ENCODE measurements around the gene PANX2. TPM values are rescaled to one million over a fixed set of nuclear protein-coding genes. Genes with fewer than 3 reads are reported as not detected.

The PANX2 gene
- total and polyA plus RNA-seq, 9 of the 15 experiments (the other 6 are each of a cell fraction or from before 2014, with no cell fraction given) = 0.01 to 3.9 (median 0.67) TPM; not detected in 1

- DNase-seq (ENCODE audit: extremely low read depth in 1 of 4, low spot score in 3 of 4) = no peak
- H3K9me3 ChIP-seq (replicated peaks; ENCODE audit: control insufficient read depth, insufficient read depth, low read depth, low read length) = 0 out of 2 replicates have a peak, but pooled peaks cover 2% of the 10 kb centered on the region
- ATAC-seq = no peak
- no peak overlapping the region for H3K4me2 ChIP-seq (ENCODE audit: insufficient read depth, low read length)
- no peak for TF ChIP-seq ARID4B (CRISPR knock-in tag; IDR thresholded peaks at IDR 0.05)
- no peak for TF ChIP-seq ZC3H4 (CRISPR knock-in tag; IDR thresholded peaks at IDR 0.05; ENCODE audit: borderline replicate concordance)
- no peak for TF ChIP-seq ZNF146 (CRISPR knock-in tag; IDR thresholded peaks at IDR 0.05; ENCODE audit: unreplicated experiment)
- no peak for TF ChIP-seq TEAD1 (CRISPR knock-in tag; IDR thresholded peaks at IDR 0.05)
- no peak for TF ChIP-seq ZNF197 (CRISPR knock-in tag; IDR thresholded peaks at IDR 0.05; ENCODE audit: low read depth)
- no peak for TF ChIP-seq GABPA (tag; conservative IDR thresholded peaks at IDR 0.05; ENCODE audit: low read depth)
- no peak for TF ChIP-seq ZNF696 (CRISPR knock-in tag; conservative IDR thresholded peaks at IDR 0.05)
- ChIA-PET POLR2A (no interaction called here), CTCF (ENCODE audit: low intra/inter-chr PET ratio) (no interaction called here)
- H3K27ac ChIP-seq (ENCODE audit: extremely low read depth, low read depth, low read length) = no peak overlapping the region
- peaks cover 66% of the 10 kb centered on the region for H3K36me3 ChIP-seq (ENCODE audit: control insufficient read depth, insufficient read depth, low read length)
- H3K4me3 ChIP-seq = no peak overlapping the region
- H4K20me1 ChIP-seq (replicated peaks; ENCODE audit: control insufficient read depth, insufficient read depth, low read length) = 0 out of 2 replicates have a peak, but pooled peaks cover 3% of the 10 kb centered on the region
- H3K4me1 ChIP-seq (replicated peaks in 1 of 2; ENCODE audit: control insufficient read depth in 2 of 2, insufficient read depth in 2 of 2, low read length in 2 of 2) = peaks cover 0 to 30% of the 10 kb centered on the region in 2 experiments; a peak in 2 of 5 replicates
- H3K27me3 ChIP-seq (ENCODE audit: control insufficient read depth in 2 of 2, insufficient read depth in 2 of 2, low read length in 2 of 2) = no peaks in the 10 kb centered on the region
- 93% methylated on average over 13 of the region's 14 CpGs for WGBS (ENCODE audit: insufficient coverage, low coverage, missing lambda C conversion rate)
- no peaks in the 10 kb centered on the region for H3K9me1 ChIP-seq (ENCODE audit: control insufficient read depth, insufficient read depth, low read length)
- H3K79me2 ChIP-seq (ENCODE audit: control insufficient read depth, insufficient read depth, low read length) = peaks cover 13% of the 10 kb centered on the region; the same call in 2 of the 3 replicates
- intact Hi-C loops (cut with micrococcal nuclease) (no loop called here), in situ Hi-C loops (cut with MboI) (loop anchor here (5.0 kb wide), 1 partner anchor 69 kb away; no protein-coding TSS in a partner anchor)
- FAIRE-seq = no peak
- no peak overlapping the region for H3K9ac ChIP-seq (ENCODE audit: insufficient read depth in 1 of 2, low read depth in 2 of 2, low read length in 2 of 2)
- no peak overlapping the region for H2AFZ ChIP-seq (ENCODE audit: low read depth, low read length)
- BruUV-seq (replicated peaks) = no TSS peak
Measured at GRCh38 chr22:50211147-50211546, 40.6 kb downstream of the PANX2 start.
